ENCODE data around the gene ANK2. TPM values are rescaled to one million over a fixed set of nuclear protein-coding genes. Genes with fewer than 3 reads are reported as not detected.

Gene ANK2
- total RNA-seq, 4 donors from 2014 or later: 25.9 to 64.4 (median 55.4) TPM

GRCh38 chr4:113256946-113257345, 207.5 kb downstream of the ANK2 start:
- 84% methylated on average over 5 of the region's 5 CpGs for WGBS, 2 donors
- DNase-seq: no peak
- Histone ChIP-seq H3K4me3 (replicated peaks in 1 of 3) (no peak overlapping the region), H3K36me3 (no peaks in the 10 kb centered on the region), H3K27me3 (no peaks in the 10 kb centered on the region), H3K27ac (no peak overlapping the region), H3K4me1 (no peaks in the 10 kb centered on the region), H3K9me3 (no peaks in the 10 kb centered on the region)
- intact Hi-C loops (cut with DNase I): no loop called here
- TF ChIP-seq, protein P1, sequence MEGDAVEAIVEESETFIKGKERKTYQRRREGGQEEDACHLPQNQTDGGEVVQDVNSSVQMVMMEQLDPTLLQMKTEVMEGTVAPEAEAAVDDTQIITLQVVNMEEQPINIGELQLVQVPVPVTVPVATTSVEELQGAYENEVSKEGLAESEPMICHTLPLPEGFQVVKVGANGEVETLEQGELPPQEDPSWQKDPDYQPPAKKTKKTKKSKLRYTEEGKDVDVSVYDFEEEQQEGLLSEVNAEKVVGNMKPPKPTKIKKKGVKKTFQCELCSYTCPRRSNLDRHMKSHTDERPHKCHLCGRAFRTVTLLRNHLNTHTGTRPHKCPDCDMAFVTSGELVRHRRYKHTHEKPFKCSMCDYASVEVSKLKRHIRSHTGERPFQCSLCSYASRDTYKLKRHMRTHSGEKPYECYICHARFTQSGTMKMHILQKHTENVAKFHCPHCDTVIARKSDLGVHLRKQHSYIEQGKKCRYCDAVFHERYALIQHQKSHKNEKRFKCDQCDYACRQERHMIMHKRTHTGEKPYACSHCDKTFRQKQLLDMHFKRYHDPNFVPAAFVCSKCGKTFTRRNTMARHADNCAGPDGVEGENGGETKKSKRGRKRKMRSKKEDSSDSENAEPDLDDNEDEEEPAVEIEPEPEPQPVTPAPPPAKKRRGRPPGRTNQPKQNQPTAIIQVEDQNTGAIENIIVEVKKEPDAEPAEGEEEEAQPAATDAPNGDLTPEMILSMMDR (IDR thresholded peaks at IDR 0.05): no peak
- TF ChIP-seq POLR2A (IDR thresholded peaks at IDR 0.05): no peak

DNA sequence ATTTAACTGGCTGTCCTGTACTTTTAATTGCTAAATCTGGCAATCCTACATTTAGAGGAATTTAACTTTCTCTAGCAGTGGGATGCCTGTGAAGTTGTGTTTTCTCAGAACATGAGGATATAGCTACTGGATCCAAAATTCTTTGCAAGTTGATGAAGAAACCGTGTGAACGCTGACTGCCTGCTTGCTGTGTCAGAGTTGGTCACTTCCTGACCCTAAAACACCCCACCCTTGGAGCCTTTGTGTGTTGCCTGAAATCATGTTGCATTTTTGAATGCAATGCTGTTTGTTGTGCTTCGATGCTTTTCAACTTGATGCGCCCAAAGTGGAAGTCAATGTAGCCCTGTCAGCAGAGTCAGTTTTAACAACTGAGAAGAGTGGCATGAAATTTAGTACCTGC, 211.2 kb downstream of the ANK2 start:
- Histone ChIP-seq H3K27ac (no peak overlapping the region), H3K9me3 (no peaks in the 10 kb centered on the region), H3K27me3 (no peaks in the 10 kb centered on the region), H3K36me3 (no peaks in the 10 kb centered on the region), H3K4me1 (no peaks in the 10 kb centered on the region), H3K4me3 (replicated peaks in 1 of 3) (no peak overlapping the region)
- WGBS, 2 donors: 90 to 94% methylated on average over 4 of the region's 4 CpGs
- TF ChIP-seq, protein P1 (IDR thresholded peaks at IDR 0.05): no peak
- no peak for TF ChIP-seq POLR2A (IDR thresholded peaks at IDR 0.05)
- no peak for DNase-seq
- intact Hi-C loops (cut with DNase I): no loop called here

- H3K9me3 ChIP-seq: no peaks in the 10 kb centered on the region
- no peaks in the 10 kb centered on the region for H3K4me1 ChIP-seq
- no peak overlapping the region for H3K4me3 ChIP-seq (replicated peaks in 1 of 3)
- no peak for TF ChIP-seq POLR2A (IDR thresholded peaks at IDR 0.05)
- TF ChIP-seq, protein P1 (IDR thresholded peaks at IDR 0.05): no peak
- H3K27ac ChIP-seq: no peak overlapping the region
- no peaks in the 10 kb centered on the region for H3K36me3 ChIP-seq
- no peaks in the 10 kb centered on the region for H3K27me3 ChIP-seq
- no peak for DNase-seq
- intact Hi-C loops (cut with DNase I): no loop called here
- 73 to 81% methylated on average over 1 of the region's 1 CpG for WGBS, 2 donors
These were observed 213.8 kb downstream of the ANK2 start for GRCh38 chr4:113263274-113263673.

DNA sequence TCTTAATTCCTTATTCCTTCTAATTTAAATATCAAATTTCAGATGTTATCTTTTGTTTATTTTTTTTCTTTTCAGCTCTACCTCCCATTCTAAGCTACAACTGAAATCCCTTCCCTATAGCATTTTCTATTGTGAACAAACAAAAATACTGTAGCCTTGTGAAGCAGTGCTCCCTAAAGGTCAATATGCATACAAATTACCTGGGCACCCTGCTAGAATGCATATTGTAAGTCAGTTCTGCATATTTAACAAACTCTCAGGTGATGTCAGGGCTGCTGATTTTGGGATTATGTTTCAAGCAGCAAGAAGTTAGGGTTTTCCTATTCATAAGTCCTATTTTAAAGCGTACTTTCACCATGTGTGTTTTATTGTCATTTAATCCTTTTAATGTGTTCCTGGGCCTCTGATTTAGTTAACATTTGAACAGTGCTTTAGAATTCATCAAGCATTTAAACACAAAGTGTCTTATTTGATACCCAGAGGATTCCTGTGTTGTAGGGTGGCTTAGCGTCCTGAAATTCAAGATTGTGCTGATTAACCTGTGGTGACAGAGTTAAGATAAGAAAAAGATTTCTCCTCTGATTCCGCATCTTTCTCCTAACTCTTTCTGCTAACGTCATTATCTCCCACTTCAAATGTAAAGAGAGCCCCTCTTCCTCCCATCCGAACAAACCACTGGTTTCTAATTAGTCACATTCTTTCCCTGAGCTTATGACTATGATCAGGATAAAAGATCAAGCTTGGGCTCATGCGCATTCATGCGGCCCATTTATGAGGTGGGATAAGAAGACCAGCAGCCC, 221.3 kb downstream of the ANK2 start:
- no peaks in the 10 kb centered on the region for H3K9me3 ChIP-seq
- no peaks in the 10 kb centered on the region for H3K36me3 ChIP-seq
- no peak for TF ChIP-seq POLR2A (IDR thresholded peaks at IDR 0.05)
- TF ChIP-seq, protein P1 (IDR thresholded peaks at IDR 0.05): no peak
- no peak overlapping the region for H3K4me3 ChIP-seq (replicated peaks in 1 of 3)
- H3K27me3 ChIP-seq: no peaks in the 10 kb centered on the region
- no peaks in the 10 kb centered on the region for H3K4me1 ChIP-seq
- H3K27ac ChIP-seq: no peak overlapping the region
- intact Hi-C loops (cut with DNase I): no loop called here
- no peak for DNase-seq
- 85 to 90% methylated on average over 7 of the region's 7 CpGs for WGBS, 2 donors

DNA sequence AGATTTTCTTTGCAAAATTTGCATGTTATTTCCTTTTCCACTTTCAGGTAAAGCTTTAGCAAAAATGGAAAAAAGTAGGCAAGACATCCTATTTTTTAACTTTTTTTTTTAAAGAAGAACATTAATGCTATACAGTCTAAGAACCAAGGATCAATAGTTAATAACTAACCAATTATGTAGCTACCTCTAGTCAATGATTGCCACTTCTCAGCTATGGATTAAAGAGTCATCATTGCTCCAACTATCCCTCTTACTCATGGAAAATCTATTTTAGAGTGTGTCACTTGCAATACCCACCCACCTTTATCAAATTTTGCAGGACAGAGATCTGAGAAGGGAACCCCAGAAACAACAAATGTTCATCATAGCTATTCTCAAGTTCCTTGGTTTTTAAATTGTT, 223.1 kb downstream of the ANK2 start:
- intact Hi-C loops (cut with DNase I): no loop called here
- H3K27me3 ChIP-seq: no peaks in the 10 kb centered on the region
- no peak for TF ChIP-seq POLR2A (IDR thresholded peaks at IDR 0.05)
- TF ChIP-seq, protein P1 (IDR thresholded peaks at IDR 0.05): no peak
- no peak overlapping the region for H3K4me3 ChIP-seq (replicated peaks in 1 of 3)
- H3K27ac ChIP-seq: no peak overlapping the region
- H3K4me1 ChIP-seq: no peaks in the 10 kb centered on the region
- H3K9me3 ChIP-seq: no peaks in the 10 kb centered on the region
- H3K36me3 ChIP-seq: no peaks in the 10 kb centered on the region
- DNase-seq: no peak

All from thyroid gland (tissue), 4 donors.